ENCODE measurements around the gene ADAMTSL3.

Gene ADAMTSL3

GRCh38 chr15:83887961-83888360 is 234.0 kb downstream of the ADAMTSL3 start:
- DNase-seq (ENCODE audit: low spot score in 2 of 2) (no peak), ATAC-seq (ENCODE audit: low read depth) (no peak)
- no peak overlapping the region for H3K27ac Mint-ChIP-seq
- peaks cover 1% of the 10 kb centered on the region for H3K27me3 Mint-ChIP-seq
- no peaks in the 10 kb centered on the region for H3K36me3 Mint-ChIP-seq
- H3K9me3 Mint-ChIP-seq = peaks cover 1% of the 10 kb centered on the region
- H3K4me1 Mint-ChIP-seq = no peaks in the 10 kb centered on the region
- H3K4me3 Mint-ChIP-seq = no peak overlapping the region

GRCh38 chr15:83889995-83890394 is 236.1 kb downstream of the ADAMTSL3 start:
- Mint-ChIP-seq H3K4me1 (no peaks in the 10 kb centered on the region), H3K4me3 (no peak overlapping the region), H3K27me3 (peaks cover 3% of the 10 kb centered on the region), H3K9me3 (peaks cover 1% of the 10 kb centered on the region), H3K36me3 (no peaks in the 10 kb centered on the region), H3K27ac (no peak overlapping the region)
- DNase-seq (ENCODE audit: low spot score in 2 of 2) (no peak), ATAC-seq (ENCODE audit: low read depth) (no peak)

- Mint-ChIP-seq H3K9me3 (peaks cover 1% of the 10 kb centered on the region), H3K36me3 (no peaks in the 10 kb centered on the region), H3K27ac (no peak overlapping the region), H3K27me3 (peaks cover 3% of the 10 kb centered on the region), H3K4me1 (no peaks in the 10 kb centered on the region), H3K4me3 (no peak overlapping the region)
- no peak for ATAC-seq (ENCODE audit: low read depth)
- DNase-seq (ENCODE audit: low spot score in 2 of 2) = no peak
Measured at GRCh38 chr15:83890587-83890986, 236.7 kb downstream of the ADAMTSL3 start.

GRCh38 chr15:83892498-83892897 is 238.6 kb downstream of the ADAMTSL3 start:
- Mint-ChIP-seq H3K4me3 (no peak overlapping the region), H3K9me3 (peaks cover 1% of the 10 kb centered on the region), H3K27me3 (peaks cover 3% of the 10 kb centered on the region), H3K4me1 (no peaks in the 10 kb centered on the region), H3K36me3 (no peaks in the 10 kb centered on the region), H3K27ac (no peak overlapping the region)
- DNase-seq (ENCODE audit: low spot score in 2 of 2) (no peak), ATAC-seq (ENCODE audit: low read depth) (no peak)

GRCh38 chr15:83893308-83893707 is 239.4 kb downstream of the ADAMTSL3 start:
- no peak overlapping the region for H3K4me3 Mint-ChIP-seq
- peaks cover 1% of the 10 kb centered on the region for H3K9me3 Mint-ChIP-seq
- H3K27ac Mint-ChIP-seq = no peak overlapping the region
- H3K4me1 Mint-ChIP-seq = no peaks in the 10 kb centered on the region
- ATAC-seq (ENCODE audit: low read depth) = no peak
- H3K27me3 Mint-ChIP-seq = peaks cover 3% of the 10 kb centered on the region
- DNase-seq (ENCODE audit: low spot score in 2 of 2) = no peak
- H3K36me3 Mint-ChIP-seq = no peaks in the 10 kb centered on the region

- Mint-ChIP-seq H3K27ac (no peak overlapping the region), H3K9me3 (peaks cover 1% of the 10 kb centered on the region), H3K4me3 (no peak overlapping the region), H3K4me1 (no peaks in the 10 kb centered on the region), H3K27me3 (peaks cover 3% of the 10 kb centered on the region), H3K36me3 (no peaks in the 10 kb centered on the region)
- ATAC-seq (ENCODE audit: low read depth) (no peak), DNase-seq (ENCODE audit: low spot score in 2 of 2) (no peak)
Measured at GRCh38 chr15:83897037-83897436, 243.1 kb downstream of the ADAMTSL3 start.

GRCh38 chr15:83898361-83898760 is 244.4 kb downstream of the ADAMTSL3 start:
- no peak for DNase-seq (ENCODE audit: low spot score in 2 of 2)
- Mint-ChIP-seq H3K9me3 (peaks cover 2% of the 10 kb centered on the region), H3K27ac (no peak overlapping the region), H3K27me3 (no peaks in the 10 kb centered on the region), H3K4me3 (no peak overlapping the region), H3K4me1 (no peaks in the 10 kb centered on the region), H3K36me3 (no peaks in the 10 kb centered on the region)
- ATAC-seq (ENCODE audit: low read depth) = no peak

- H3K36me3 Mint-ChIP-seq = no peaks in the 10 kb centered on the region
- H3K4me3 Mint-ChIP-seq = no peak overlapping the region
- no peak overlapping the region for H3K27ac Mint-ChIP-seq
- no peaks in the 10 kb centered on the region for H3K4me1 Mint-ChIP-seq
- H3K27me3 Mint-ChIP-seq = no peaks in the 10 kb centered on the region
- DNase-seq (ENCODE audit: low spot score in 2 of 2) = no peak
- ATAC-seq (ENCODE audit: low read depth) = no peak
- H3K9me3 Mint-ChIP-seq = peaks cover 2% of the 10 kb centered on the region
Measured at GRCh38 chr15:83899670-83900069, 245.7 kb downstream of the ADAMTSL3 start.

- H3K4me3 Mint-ChIP-seq = no peak overlapping the region
Measured at GRCh38 chr15:83904107-83905040, 250.5 kb downstream of the ADAMTSL3 start.

GRCh38 chr15:83905556-83906273 is 251.8 kb downstream of the ADAMTSL3 start:
- ATAC-seq (ENCODE audit: low read depth) = no peak
- DNase-seq (ENCODE audit: low spot score in 2 of 2) = no peak
- Mint-ChIP-seq H3K36me3 (no peaks in the 10 kb centered on the region), H3K27me3 (peaks cover 3% of the 10 kb centered on the region), H3K4me3 (no peak overlapping the region), H3K4me1 (no peaks in the 10 kb centered on the region), H3K9me3 (peaks cover 5% of the 10 kb centered on the region), H3K27ac (no peak overlapping the region)

More at GRCh38 chr15:83904107-83905040, 250.5 kb downstream of the ADAMTSL3 start:
- no peaks in the 10 kb centered on the region for H3K36me3 Mint-ChIP-seq
- H3K9me3 Mint-ChIP-seq = peaks cover 2% of the 10 kb centered on the region
- DNase-seq (ENCODE audit: low spot score in 2 of 2) = no peak
- H3K27me3 Mint-ChIP-seq = peaks cover 1% of the 10 kb centered on the region
- no peak for ATAC-seq (ENCODE audit: low read depth)
- no peaks in the 10 kb centered on the region for H3K4me1 Mint-ChIP-seq
- no peak overlapping the region for H3K27ac Mint-ChIP-seq

GRCh38 chr15:83911345-83911744 is 257.4 kb downstream of the ADAMTSL3 start:
- ATAC-seq (ENCODE audit: low read depth) (no peak), DNase-seq (ENCODE audit: low spot score in 2 of 2) (no peak)
- H3K27me3 Mint-ChIP-seq = peaks cover 2% of the 10 kb centered on the region
- no peak overlapping the region for H3K27ac Mint-ChIP-seq
- H3K36me3 Mint-ChIP-seq = no peaks in the 10 kb centered on the region
- no peak overlapping the region for H3K4me3 Mint-ChIP-seq
- H3K9me3 Mint-ChIP-seq = peaks cover 3% of the 10 kb centered on the region
- no peaks in the 10 kb centered on the region for H3K4me1 Mint-ChIP-seq

GRCh38 chr15:83912343-83912742 is 258.4 kb downstream of the ADAMTSL3 start:
- no peak for DNase-seq (ENCODE audit: low spot score in 2 of 2)
- Mint-ChIP-seq H3K4me3 (no peak overlapping the region), H3K4me1 (no peaks in the 10 kb centered on the region), H3K9me3 (peaks cover 3% of the 10 kb centered on the region), H3K36me3 (no peaks in the 10 kb centered on the region), H3K27me3 (peaks cover 2% of the 10 kb centered on the region), H3K27ac (no peak overlapping the region)
- ATAC-seq (ENCODE audit: low read depth) = no peak

- Mint-ChIP-seq H3K27me3 (peaks cover 2% of the 10 kb centered on the region), H3K27ac (no peak overlapping the region), H3K36me3 (no peaks in the 10 kb centered on the region), H3K4me1 (no peaks in the 10 kb centered on the region), H3K4me3 (no peak overlapping the region), H3K9me3 (peaks cover 3% of the 10 kb centered on the region)
- no peak for DNase-seq (ENCODE audit: low spot score in 2 of 2)
- ATAC-seq (ENCODE audit: low read depth) = no peak
Measured at GRCh38 chr15:83913034-83913632, 259.2 kb downstream of the ADAMTSL3 start.

- H3K4me1 Mint-ChIP-seq = peaks cover 6% of the 10 kb centered on the region
- ATAC-seq (ENCODE audit: low read depth) = no peak
- peaks cover 2% of the 10 kb centered on the region for H3K9me3 Mint-ChIP-seq
- no peak overlapping the region for H3K4me3 Mint-ChIP-seq
- H3K36me3 Mint-ChIP-seq = no peaks in the 10 kb centered on the region
- DNase-seq (ENCODE audit: low spot score in 2 of 2) = no peak
- no peak overlapping the region for H3K27ac Mint-ChIP-seq
- H3K27me3 Mint-ChIP-seq = peaks cover 3% of the 10 kb centered on the region
Measured at GRCh38 chr15:83914906-83915305, 261.0 kb downstream of the ADAMTSL3 start.
